Kidney (tissue), 22 donors: ENCODE data around the gene PSORS1C2. TPM values are rescaled to one million over a fixed set of nuclear protein-coding genes. Genes with fewer than 3 reads are reported as not detected.
A peak's percentile ranks its signal among the peaks of the same experiment; 100 is the strongest.
"Not testable (repeated sequence)": the region's sequence is repeated elsewhere in the genome, so short reads cannot be mapped to it uniquely, and the experiment has no call there.

Source experiments
- DNase-seq, 5 donors: peaks; one replicate each; pipeline ENCODE4 v3.0.0-alpha.2; 2013 to 2020
- FAIRE-seq: peaks from 2 replicates; lab custom pipeline; 2012; peaks lifted over from hg19 to GRCh38; lab: Jason Lieb, UNC
- H3K27ac ChIP-seq, 2 donors: one replicate each; pipeline ENCODE4 v1.7.0; 2013; ENCODE audit warnings: low read depth in 2 of 2, low read length in 2 of 2, inconsistent platforms in 1 of 2
- H3K27me3 ChIP-seq: one replicate; pipeline ENCODE4 v1.7.1; 2013; ENCODE audit warnings: low read length, inconsistent platforms; ENCODE audit not compliant: control insufficient read depth, insufficient read depth
- H3K36me3 ChIP-seq, 3 donors: one replicate each; pipeline versions ENCODE4 v1.7.0 to v1.7.1; 2013; ENCODE audit warnings: low read length in 3 of 3, control low read depth in 1 of 3, inconsistent platforms in 1 of 3; ENCODE audit not compliant: insufficient read depth in 3 of 3, control insufficient read depth in 2 of 3
- H3K4me1 ChIP-seq, 3 donors: one replicate each; pipeline versions ENCODE4 v1.7.0 to v1.7.1; 2013; ENCODE audit warnings: low read length in 3 of 3, inconsistent platforms in 1 of 3, low read depth in 1 of 3; ENCODE audit not compliant: control insufficient read depth in 2 of 3, insufficient read depth in 2 of 3
- H3K4me3 ChIP-seq, 3 donors: one replicate each; pipeline versions ENCODE4 v1.7.0 to v1.8.1; 2013; ENCODE audit warnings: low read length in 3 of 3, control low read depth in 1 of 3, inconsistent platforms in 1 of 3
- H3K9ac ChIP-seq, 3 donors: one replicate each; pipeline versions ENCODE4 v1.7.0 to v1.7.1; 2013; ENCODE audit warnings: low read length in 3 of 3, control low read depth in 1 of 3, inconsistent platforms in 1 of 3
- H3K9me3 ChIP-seq, 3 donors: one replicate each; pipeline versions ENCODE4 v1.7.0 to v1.7.1; 2013; ENCODE audit warnings: low read length in 3 of 3, control low read depth in 1 of 3, inconsistent platforms in 1 of 3; ENCODE audit not compliant: control insufficient read depth in 2 of 3, insufficient read depth in 1 of 3
- CTCF ChIP-seq: IDR thresholded peaks from 3 replicates; pipeline ENCODE4 v1.5.1; 2012; ENCODE audit warnings: mild to moderate bottlenecking, moderate library complexity, borderline replicate concordance; ENCODE audit not compliant: insufficient read depth; ENCODE audit errors: extremely low read depth
- intact Hi-C: fragments of 100-400 bp; cut with DNase I; formaldehyde crosslinking; loops from one replicate; pipeline ENCODE4 v1.11.1; 2022
- long read RNA-seq, 10 donors: library from polyadenylated mRNA in 1 of 10; unstranded in 1 of 10; transcript quantifications; one replicate each; pipeline ENCODE4 v2.0.0 and lab custom pipeline, GENCODE V29; 2021 to 2026
- polyA plus RNA-seq: library from polyadenylated mRNA; stranded (reverse); fragments of 350-450 nt; fragmentation: Illumina TruSeq; extraction: RNeasy Lipid Tissue Mini Kit (QIAGEN cat#74804); gene quantifications from one replicate; pipeline ENCODE4 v1.2.3, GENCODE V29; 2014; ENCODE audit warnings: low read depth, low replicate concordance; ENCODE audit not compliant: insufficient read depth
- total RNA-seq: library from RNA; stranded (reverse); fragmentation: NEBNext Ultra II Directional; extraction: Animal tissue kit (Norgen Biotek cat#: 25700); gene quantifications from one replicate; pipeline ENCODE4 v1.2.1, GENCODE V29; 2021
- donor health status: control.
- donor health status: control.
- donor health status: control.
- donor health status: control.
- donor health status: control.
- donor health status: DM: yes; HTN: yes; CAD: no.
- donor health status: Normal renal cell carcinoma (clear cell type).

The PSORS1C2 gene
- not detected for total RNA-seq
- polyA plus RNA-seq: not detected
- long read RNA-seq, donor 1: 0 reads
- long read RNA-seq, donor 2: 0 reads
- long read RNA-seq, donor 3: 0 reads
- long read RNA-seq, donor 4: 0 reads
- long read RNA-seq, donor 5: 0 reads
- long read RNA-seq, donor 6: 0 reads
- long read RNA-seq, donor 7: 0 reads
- long read RNA-seq, donor 8: 0 reads
- long read RNA-seq, donor 9: 0 reads
- long read RNA-seq, donor 10: 0 reads

GRCh38 chr6:31138982-31139381 lies at the start of gene PSORS1C2:
Gene PSORS1C2, minus strand, starts transcription at chr6:31139066. Its CDS starts 40 bp downstream, at chr6:31139026.
- no peak for TF ChIP-seq CTCF
- DNase-seq: no peak

GRCh38 chr6:31187780-31188194 lies 48.9 kb upstream of the PSORS1C2 start:
- H3K36me3 ChIP-seq: no peaks in the 10 kb centered on the region
- intact Hi-C loops: no loop called here
- FAIRE-seq: no peak
- H3K27ac ChIP-seq: peak overlapping the region; percentile 74 to 87
- peak overlapping the region in 1 of 3 donors; percentile 40 for H3K9ac ChIP-seq
- TF ChIP-seq CTCF: no peak
- no peaks in the 10 kb centered on the region for H3K9me3 ChIP-seq
- H3K27me3 ChIP-seq: no peaks in the 10 kb centered on the region
- no peak overlapping the region for H3K4me3 ChIP-seq
- H3K4me1 ChIP-seq: peaks cover 0 to 3% (median 2%) of the 10 kb centered on the region in 3 donors
- no peak for DNase-seq

More at GRCh38 chr6:31138982-31139381, at the start of gene PSORS1C2:
- Histone ChIP-seq H3K36me3 (peaks cover 0 to 3% (median 2%) of the 10 kb centered on the region in 3 donors), H3K27ac (no peak within 1 kb of the TSS), H3K9ac (no peak within 1 kb of the TSS), H3K4me1 (peaks cover 0 to 6% (median 3%) of the 10 kb centered on the region in 3 donors), H3K4me3 (no peak within 1 kb of the TSS), H3K27me3 (no peaks in the 10 kb centered on the region), H3K9me3 (no peaks in the 10 kb centered on the region)
- intact Hi-C loops: loop anchor here (5.0 kb wide), 1 partner anchor 53 kb away; no protein-coding TSS in a partner anchor
- no peak for FAIRE-seq

- FAIRE-seq: peak; percentile 47
- H3K4me1 ChIP-seq: peaks cover 0 to 3% (median 2%) of the 10 kb centered on the region in 3 donors
- peak in 4 of 5 donors; percentile 36 to 95 (median 46) for DNase-seq
- no peak for TF ChIP-seq CTCF
- no peaks in the 10 kb centered on the region for H3K36me3 ChIP-seq
- H3K27me3 ChIP-seq: no peaks in the 10 kb centered on the region
- intact Hi-C loops: no loop called here
- no peaks in the 10 kb centered on the region for H3K9me3 ChIP-seq
- peak overlapping the region; percentile 87 to 97 for H3K27ac ChIP-seq
- peak overlapping the region; percentile 30 to 71 (median 63) for H3K4me3 ChIP-seq
- peak overlapping the region in 2 of 3 donors; percentile 37 to 46 for H3K9ac ChIP-seq
Observed at GRCh38 chr6:31186052-31186734, 47.3 kb upstream of the PSORS1C2 start.

- H3K9ac ChIP-seq: peak overlapping the region in 1 of 3 donors; percentile 37
- H3K4me1 ChIP-seq, intact Hi-C loops, H3K27me3 ChIP-seq, H3K36me3 ChIP-seq, DNase-seq, FAIRE-seq, H3K9me3 ChIP-seq: not testable (repeated sequence)
- peak overlapping the region; percentile 87 to 97 for H3K27ac ChIP-seq
- H3K4me3 ChIP-seq: peak overlapping the region; percentile 30 to 66 (median 63)
Observed at GRCh38 chr6:31185695-31186051, 46.8 kb upstream of the PSORS1C2 start.

- H3K9me3 ChIP-seq, H3K4me1 ChIP-seq, FAIRE-seq, intact Hi-C loops, H3K27ac ChIP-seq, DNase-seq, H3K36me3 ChIP-seq, H3K27me3 ChIP-seq: not testable (repeated sequence)
- H3K9ac ChIP-seq: peak overlapping the region in 1 of 3 donors; percentile 7
- peak overlapping the region in 2 of 3 donors; percentile 43 to 50 for H3K4me3 ChIP-seq
Observed at GRCh38 chr6:31183859-31184258, 45.0 kb upstream of the PSORS1C2 start.
